Type B pancreatic cell (in vitro differentiated cells): ENCODE results near the gene MYO18A. TPM values are rescaled to one million over a fixed set of nuclear protein-coding genes. Genes with fewer than 3 reads are reported as not detected.

Source experiments
- DNase-seq: peaks from one replicate; pipeline ENCODE4 v3.0.0; 2021; ENCODE audit warnings: mixed read lengths; ENCODE audit not compliant: unreplicated experiment; ENCODE audit errors: extremely low spot score
- H3K27ac Mint-ChIP-seq: 2 replicates; pipeline ENCODE4 v1.8.0; 2021; ENCODE audit warnings: mild to moderate bottlenecking, mixed read lengths
- H3K27me3 Mint-ChIP-seq: 2 replicates; pipeline ENCODE4 v1.8.0; 2021; ENCODE audit warnings: mixed read lengths
- H3K36me3 Mint-ChIP-seq: 2 replicates; pipeline ENCODE4 v1.8.0; 2021; ENCODE audit warnings: mixed read lengths
- H3K4me1 Mint-ChIP-seq: one replicate; pipeline ENCODE4 v1.8.0; 2021; ENCODE audit warnings: mixed read lengths; ENCODE audit not compliant: unreplicated experiment
- H3K4me3 Mint-ChIP-seq: 2 replicates; pipeline ENCODE4 v1.8.0; 2021; ENCODE audit warnings: mild to moderate bottlenecking, mixed read lengths
- H3K9me3 Mint-ChIP-seq: 2 replicates; pipeline ENCODE4 v1.8.0; 2021; ENCODE audit warnings: mixed read lengths
- total RNA-seq: library from RNA; stranded (reverse); gene quantifications from 2 replicates; pipeline ENCODE4 v1.2.1, GENCODE V29; 2021; ENCODE audit warnings: low replicate concordance
- TF ChIP-seq, protein P1 (sequence below): fragments of 200-600 bp; sonication (generic); conservative IDR thresholded peaks from 2 replicates; pipeline ENCODE4 v1.5.0; 2021; ENCODE audit warnings: antibody characterized with exemption, mild to moderate bottlenecking

Gene MYO18A
- total RNA-seq, 1 donor from 2014 or later: 46.6 TPM

DNA sequence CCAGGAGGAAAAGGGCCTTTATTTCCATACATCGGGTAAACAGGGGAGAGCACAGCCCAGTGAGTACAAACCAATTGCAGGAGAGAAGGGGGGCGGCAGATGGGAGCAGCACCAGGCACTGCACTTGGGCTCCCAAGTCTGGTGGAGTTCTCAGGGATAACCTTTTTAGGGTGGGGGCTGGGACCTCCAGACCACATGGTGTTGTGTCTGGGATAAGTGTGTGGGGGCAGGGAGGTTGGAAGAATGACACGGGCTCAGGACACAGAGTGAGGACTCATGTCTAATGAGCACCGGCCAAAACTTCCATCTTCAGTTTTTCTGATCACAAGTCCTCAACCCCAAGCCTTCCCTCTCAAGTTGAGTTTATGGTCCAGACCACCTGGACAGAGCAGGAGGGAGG, 106.7 kb downstream of the MYO18A start:
- DNase-seq: no peak
- Mint-ChIP-seq H3K9me3 (no peaks in the 10 kb centered on the region), H3K4me3 (no peak overlapping the region), H3K27me3 (peaks cover 26% of the 10 kb centered on the region), H3K36me3 (peaks cover 4% of the 10 kb centered on the region), H3K27ac (no peak overlapping the region), H3K4me1 (peaks cover 16% of the 10 kb centered on the region)
- TF ChIP-seq, protein P1, sequence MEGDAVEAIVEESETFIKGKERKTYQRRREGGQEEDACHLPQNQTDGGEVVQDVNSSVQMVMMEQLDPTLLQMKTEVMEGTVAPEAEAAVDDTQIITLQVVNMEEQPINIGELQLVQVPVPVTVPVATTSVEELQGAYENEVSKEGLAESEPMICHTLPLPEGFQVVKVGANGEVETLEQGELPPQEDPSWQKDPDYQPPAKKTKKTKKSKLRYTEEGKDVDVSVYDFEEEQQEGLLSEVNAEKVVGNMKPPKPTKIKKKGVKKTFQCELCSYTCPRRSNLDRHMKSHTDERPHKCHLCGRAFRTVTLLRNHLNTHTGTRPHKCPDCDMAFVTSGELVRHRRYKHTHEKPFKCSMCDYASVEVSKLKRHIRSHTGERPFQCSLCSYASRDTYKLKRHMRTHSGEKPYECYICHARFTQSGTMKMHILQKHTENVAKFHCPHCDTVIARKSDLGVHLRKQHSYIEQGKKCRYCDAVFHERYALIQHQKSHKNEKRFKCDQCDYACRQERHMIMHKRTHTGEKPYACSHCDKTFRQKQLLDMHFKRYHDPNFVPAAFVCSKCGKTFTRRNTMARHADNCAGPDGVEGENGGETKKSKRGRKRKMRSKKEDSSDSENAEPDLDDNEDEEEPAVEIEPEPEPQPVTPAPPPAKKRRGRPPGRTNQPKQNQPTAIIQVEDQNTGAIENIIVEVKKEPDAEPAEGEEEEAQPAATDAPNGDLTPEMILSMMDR: no peak

DNA sequence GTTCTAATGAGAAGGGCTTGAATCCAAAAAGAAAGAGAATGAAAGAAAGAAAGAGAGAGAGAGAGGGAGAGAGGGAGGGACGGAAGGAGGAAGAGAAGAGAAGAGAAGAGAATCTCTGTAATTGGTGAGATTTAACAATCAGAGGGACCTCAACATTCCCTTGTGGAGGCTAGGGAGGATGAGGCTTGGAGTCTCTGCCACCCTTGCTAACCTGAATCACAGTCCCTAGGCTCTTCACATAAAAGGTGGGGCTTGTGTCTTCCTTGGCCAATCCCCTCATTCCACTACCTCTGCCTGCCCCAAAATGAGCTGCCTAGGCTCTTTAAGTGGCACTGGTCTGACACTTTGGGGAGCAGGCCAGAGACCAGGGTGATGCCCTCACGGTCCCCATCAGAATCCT, 107.2 kb downstream of the MYO18A start:
- peaks cover 16% of the 10 kb centered on the region for H3K4me1 Mint-ChIP-seq
- no peak for DNase-seq
- peaks cover 4% of the 10 kb centered on the region for H3K36me3 Mint-ChIP-seq
- H3K27ac Mint-ChIP-seq: no peak overlapping the region
- TF ChIP-seq, protein P1: no peak
- no peak overlapping the region for H3K4me3 Mint-ChIP-seq
- peaks cover 30% of the 10 kb centered on the region for H3K27me3 Mint-ChIP-seq
- no peaks in the 10 kb centered on the region for H3K9me3 Mint-ChIP-seq

DNA sequence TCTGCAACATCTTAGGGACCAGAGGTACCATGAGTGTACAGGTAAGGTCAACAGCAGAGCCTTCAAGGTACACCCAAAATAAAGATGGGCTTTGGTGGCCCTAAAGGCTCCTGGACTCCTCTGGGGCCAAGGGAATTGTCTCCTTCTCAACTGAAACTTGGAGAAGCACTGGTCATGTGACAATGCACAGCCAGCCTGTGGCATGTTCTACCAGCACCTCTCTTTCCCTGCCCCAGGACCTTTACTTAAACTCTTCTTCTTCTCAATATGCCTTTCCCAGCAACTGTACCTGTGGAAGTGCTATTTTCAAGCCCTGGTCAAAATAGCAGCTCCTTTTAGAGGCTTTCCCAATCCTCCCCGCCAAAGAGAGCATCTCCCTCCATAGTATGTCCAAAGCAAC, 108.9 kb downstream of the MYO18A start:
- peaks cover 4% of the 10 kb centered on the region for H3K36me3 Mint-ChIP-seq
- no peak overlapping the region for H3K4me3 Mint-ChIP-seq
- no peak overlapping the region for H3K27ac Mint-ChIP-seq
- H3K4me1 Mint-ChIP-seq: peaks cover 25% of the 10 kb centered on the region
- TF ChIP-seq, protein P1: no peak
- H3K27me3 Mint-ChIP-seq: peaks cover 41% of the 10 kb centered on the region
- DNase-seq: no peak
- H3K9me3 Mint-ChIP-seq: no peaks in the 10 kb centered on the region

DNA sequence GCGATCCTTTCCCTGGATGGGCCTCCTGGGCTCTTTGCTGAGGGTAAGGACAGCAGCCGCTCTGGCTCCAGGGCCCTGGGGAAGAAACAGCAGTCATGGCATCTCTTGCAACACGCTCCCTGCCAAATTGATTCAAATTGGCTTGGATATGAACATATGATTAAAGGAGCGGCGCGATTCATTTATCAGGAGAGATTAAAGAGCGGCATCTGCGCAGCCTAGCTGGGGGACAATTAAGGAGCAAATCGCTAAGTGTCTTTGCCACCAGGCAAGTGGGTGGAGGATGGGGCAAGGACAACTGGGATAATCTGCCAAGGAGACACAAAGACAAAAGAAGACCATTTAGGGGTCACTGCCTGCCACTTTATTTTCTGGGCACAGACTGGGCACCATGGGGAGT, 109.4 kb downstream of the MYO18A start:
- no peak overlapping the region for H3K27ac Mint-ChIP-seq
- TF ChIP-seq, protein P1: no peak
- H3K4me1 Mint-ChIP-seq: peaks cover 22% of the 10 kb centered on the region
- no peaks in the 10 kb centered on the region for H3K9me3 Mint-ChIP-seq
- no peak for DNase-seq
- H3K4me3 Mint-ChIP-seq: no peak overlapping the region
- peaks cover 41% of the 10 kb centered on the region for H3K27me3 Mint-ChIP-seq
- H3K36me3 Mint-ChIP-seq: no peaks in the 10 kb centered on the region

DNA sequence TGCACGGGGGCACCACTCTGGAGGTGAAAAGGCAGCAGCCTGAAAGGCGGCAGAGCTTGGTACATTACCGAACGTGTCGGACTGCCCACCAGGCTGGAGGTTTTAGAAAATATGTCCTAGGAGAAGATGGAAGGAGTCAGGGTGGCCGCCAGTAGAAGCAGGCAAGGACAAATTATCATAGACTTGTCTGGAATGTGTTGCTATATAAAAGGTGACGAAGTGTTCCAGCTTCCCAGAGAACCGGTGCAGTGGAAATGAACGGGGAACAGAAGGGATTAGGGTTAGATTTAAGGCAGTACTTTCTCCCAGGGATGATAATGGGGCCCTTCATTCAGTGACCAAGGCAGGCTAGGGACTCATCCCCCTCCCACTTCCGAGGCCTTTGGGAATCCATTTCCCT, 109.9 kb downstream of the MYO18A start:
- Mint-ChIP-seq H3K9me3 (no peaks in the 10 kb centered on the region), H3K36me3 (no peaks in the 10 kb centered on the region), H3K27me3 (peaks cover 41% of the 10 kb centered on the region), H3K27ac (no peak overlapping the region), H3K4me3 (no peak overlapping the region), H3K4me1 (peaks cover 20% of the 10 kb centered on the region)
- TF ChIP-seq, protein P1: no peak
- no peak for DNase-seq

DNA sequence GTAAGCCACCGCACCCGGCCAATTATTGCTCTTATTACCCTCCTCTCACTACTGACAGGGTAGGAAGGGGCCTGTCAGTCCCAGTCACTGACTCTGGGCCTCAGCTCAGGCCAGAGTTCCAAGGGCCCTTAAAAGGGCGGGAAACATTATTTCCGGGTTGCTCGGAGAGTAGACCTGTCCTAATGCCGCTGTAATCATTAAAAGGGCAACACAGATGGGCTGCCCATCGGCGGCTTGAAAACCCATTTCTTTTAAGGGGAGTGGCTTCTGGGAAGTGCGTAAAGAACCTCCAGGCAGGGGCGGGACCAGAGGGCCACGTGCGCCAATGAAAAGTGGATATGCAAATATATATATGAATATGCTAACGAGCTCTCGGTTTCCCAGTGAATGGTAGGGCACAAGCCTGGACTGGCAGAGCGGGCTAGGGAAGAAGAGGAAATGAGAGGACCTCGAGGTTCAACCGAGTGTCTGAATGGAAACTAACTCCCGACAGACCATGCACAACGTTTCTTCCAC, 110.6 kb downstream of the MYO18A start:
- Mint-ChIP-seq H3K4me3 (no peak overlapping the region), H3K27me3 (peaks cover 41% of the 10 kb centered on the region), H3K9me3 (no peaks in the 10 kb centered on the region), H3K4me1 (peaks cover 20% of the 10 kb centered on the region), H3K27ac (no peak overlapping the region), H3K36me3 (no peaks in the 10 kb centered on the region)
- DNase-seq: no peak
- TF ChIP-seq, protein P1: no peak
